Endothelial cell of umbilical vein (primary cell): ENCODE measurements around the gene SKI. TPM values are rescaled to one million over a fixed set of nuclear protein-coding genes. Genes with fewer than 3 reads are reported as not detected.

Source experiments
- BruUV-seq: library from RNA; stranded (reverse); fragments of 400-500 nt; replicated peaks from 2 replicates; lab custom pipeline; 2021; lab: Mats Ljungman, UMichigan
- CTCF ChIA-PET: fragments of 300-600, 350-600 bp; sonication (Branson Sonifier 250); formaldehyde crosslinking; loops from one replicate; lab custom pipeline; 2021; ENCODE audit warnings: antibody characterized with exemption, inconsistent platforms; lab: Charles Lee
- POLR2A ChIA-PET: fragments of 300-600, 350-600 bp; sonication (Branson Sonifier 250); formaldehyde crosslinking; loops from one replicate; lab custom pipeline; 2021; ENCODE audit warnings: antibody characterized with exemption, inconsistent platforms; lab: Charles Lee
- DNase-seq: peaks from one replicate; pipeline ENCODE4 v3.0.0-alpha.2; 2011; ENCODE audit warnings: low read depth, low spot score
- FAIRE-seq: peaks from 2 replicates; lab custom pipeline; 2011; peaks lifted over from hg19 to GRCh38; lab: Jason Lieb, UNC
- H2AFZ ChIP-seq: 2 replicates; pipeline ENCODE4 v1.6.0; 2012; ENCODE audit warnings: low read depth, low read length, control low read depth, inconsistent platforms
- H3K27ac ChIP-seq: 2 replicates; pipeline ENCODE4 v1.5.1; 2011; ENCODE audit warnings: low read depth, mild to moderate bottlenecking, control low read depth, low read length, moderate library complexity; ENCODE audit not compliant: insufficient read depth
- H3K27me3 ChIP-seq, 2 experiments: 2 replicates each; pipeline versions ENCODE4 v1.6.0 to v1.6.1; 2011; ENCODE audit warnings: low read length in 2 of 2, mixed read lengths in 1 of 2; ENCODE audit not compliant: control insufficient read depth in 2 of 2, insufficient read depth in 2 of 2
- H3K36me3 ChIP-seq, 2 experiments: 2 replicates in 1 of 2; 3 replicates in 1 of 2; pipeline ENCODE4 v1.5.1; 2011; ENCODE audit warnings: low read length in 2 of 2, mild to moderate bottlenecking in 1 of 2, moderate library complexity in 1 of 2; ENCODE audit not compliant: control insufficient read depth in 2 of 2, insufficient read depth in 2 of 2; ENCODE audit errors: extremely low read depth in 1 of 2
- H3K4me1 ChIP-seq: 3 replicates; pipeline ENCODE4 v1.5.1; 2011; ENCODE audit warnings: mild to moderate bottlenecking, low read length; ENCODE audit not compliant: control insufficient read depth, insufficient read depth; ENCODE audit errors: extremely low read depth
- H3K4me2 ChIP-seq: 2 replicates; pipeline ENCODE4 v1.6.1; 2011; ENCODE audit warnings: low read length, control low read depth, mixed read lengths; ENCODE audit not compliant: insufficient read depth
- H3K4me3 ChIP-seq, 3 experiments: fragments of 200-600 bp in 1 of 3; sonication (generic), shearing (Covaris generic) in 1 of 3; replicated peaks in 1 of 3; 2 replicates each; pipeline ENCODE4 v1.5.1; 2011 to 2016; ENCODE audit warnings: control low read depth in 3 of 3, low read length in 3 of 3, mild to moderate bottlenecking in 2 of 3, inconsistent platforms in 1 of 3, low read depth in 1 of 3, moderate library complexity in 1 of 3; ENCODE audit not compliant: insufficient read depth in 1 of 3
- H3K79me2 ChIP-seq: 2 replicates; pipeline ENCODE4 v1.6.0; 2012; ENCODE audit warnings: low read length, inconsistent platforms; ENCODE audit not compliant: control insufficient read depth, insufficient read depth
- H3K9ac ChIP-seq: replicated peaks from 2 replicates; pipeline ENCODE3; 2011; ENCODE audit warnings: low read length, control low read depth; ENCODE audit not compliant: insufficient read depth; ENCODE audit errors: extremely low read depth
- H3K9me1 ChIP-seq: replicated peaks from 3 replicates; pipeline ENCODE4 v1.6.0; 2011; ENCODE audit warnings: mild to moderate bottlenecking, low read length; ENCODE audit not compliant: control insufficient read depth, insufficient read depth; ENCODE audit errors: extremely low read depth
- H3K9me3 ChIP-seq: replicated peaks from 2 replicates; pipeline ENCODE4 v1.5.1; 2012; ENCODE audit warnings: low read length, inconsistent platforms; ENCODE audit not compliant: control insufficient read depth, insufficient read depth
- H4K20me1 ChIP-seq: replicated peaks from 2 replicates; pipeline ENCODE3; 2011; ENCODE audit warnings: mild to moderate bottlenecking, low read length; ENCODE audit not compliant: control insufficient read depth, insufficient read depth; ENCODE audit errors: extremely low read depth
- CTCF ChIP-seq, 2 donors: IDR thresholded peaks; 1 replicate in 1 of 2; 2 replicates in 1 of 2; pipeline ENCODE4 v1.5.1; 2011; ENCODE audit warnings: low read length in 2 of 2, mild to moderate bottlenecking in 2 of 2, moderate library complexity in 2 of 2, control low read depth in 1 of 2, inconsistent platforms in 1 of 2, low read depth in 1 of 2; ENCODE audit not compliant: insufficient read depth in 1 of 2; ENCODE audit errors: extremely low read depth in 1 of 2
- EZH2 ChIP-seq: IDR thresholded peaks from 2 replicates; pipeline ENCODE4 v1.6.1; 2012; ENCODE audit warnings: borderline replicate concordance, low read depth, mild to moderate bottlenecking, moderate library complexity, low read length, inconsistent platforms; ENCODE audit not compliant: severe bottlenecking
- GATA2 ChIP-seq: IDR thresholded peaks from 2 replicates; pipeline ENCODE4 v1.7.0; 2011; ENCODE audit warnings: low read depth, mild to moderate bottlenecking, moderate library complexity, mixed read lengths, low read length; ENCODE audit not compliant: insufficient read length, insufficient read depth
- JUN ChIP-seq: IDR thresholded peaks from 2 replicates; pipeline ENCODE4 v1.6.1; 2011; ENCODE audit warnings: borderline replicate concordance, low read depth; ENCODE audit not compliant: insufficient read length, insufficient read depth
- MAX ChIP-seq: IDR thresholded peaks from 2 replicates; pipeline ENCODE4 v1.6.1; 2011; ENCODE audit not compliant: insufficient read depth, insufficient read length
- MYC ChIP-seq: IDR thresholded peaks from one replicate; pipeline ENCODE4 v1.6.1; 2011; ENCODE audit warnings: mild to moderate bottlenecking, low read depth, low read length
- POLR2A ChIP-seq: IDR thresholded peaks from 2 replicates; pipeline ENCODE4 v1.6.1; 2012; ENCODE audit warnings: low read depth, mild to moderate bottlenecking, control low read depth, low read length
- POLR2AphosphoS5 ChIP-seq: IDR thresholded peaks from 2 replicates; pipeline ENCODE4 v1.6.1; 2012; ENCODE audit warnings: low read depth, mild to moderate bottlenecking, control low read depth, low read length, moderate library complexity; ENCODE audit not compliant: insufficient read depth
- dilution Hi-C: fragments of 300-500 bp; cut with MboI; formaldehyde crosslinking; loops from one replicate; pipeline ENCODE4 v1.15.0; 2019; ENCODE audit warnings: low sequenced_read_pairs; ENCODE audit not compliant: extremely low pct_ligation_motif_present
- intact Hi-C: fragments of 100-400 bp; cut with micrococcal nuclease; formaldehyde crosslinking; loops from one replicate; pipeline ENCODE4 v1.10.0; 2022
- polyA plus RNA-seq, 4 experiments: library from polyadenylated mRNA; depleted of rRNA in 3 of 4; stranded (reverse) in 3 of 4; unstranded in 1 of 4; fragments of >200 nt; gene quantifications; 2 replicates each; pipeline versions ENCODE4 v1.2.1 to v1.2.3, GENCODE V29; 2011 to 2012; ENCODE audit warnings: missing spikeins in 1 of 4
- total RNA-seq: library from RNA; stranded (reverse); gene quantifications from 2 replicates; pipeline ENCODE4 v1.2.3, GENCODE V29; 2021

The SKI gene
- total and polyA plus RNA-seq, 2 donors (not counting 3 experiments of a cell fraction or from before 2014, with no cell fraction given), result 11.6 to 80.3 TPM

- intact Hi-C loops, result loop anchor here (1.0 kb wide), 1 partner anchor 9 kb away; no protein-coding TSS in a partner anchor
- no peak for FAIRE-seq
These were observed 8.9 kb downstream of the SKI start for GRCh38 chr1:2236695-2237677.

More at GRCh38 chr1:2236695-2237677, 8.9 kb downstream of the SKI start:
- DNase-seq, result no peak
- no peaks in the 10 kb centered on the region for H3K9me3 ChIP-seq
- no peak overlapping the region for H3K4me3 ChIP-seq
- H3K36me3 ChIP-seq, result peaks cover 0 to 10% of the 10 kb centered on the region in 2 experiments
- peaks cover 31% of the 10 kb centered on the region for H3K4me1 ChIP-seq
- H2AFZ ChIP-seq, result no peak overlapping the region
- TF ChIP-seq MYC (no peak), CTCF (IDR thresholded peaks at IDR 0.05; ENCODE audit: extremely low read depth in 1 of 2, insufficient read depth in 1 of 2, low read depth in 1 of 2, low read length in 2 of 2) (no peak), POLR2A (no peak), JUN (no peak), POLR2AphosphoS5 (no peak), MAX (no peak), GATA2 (no peak), EZH2 (no peak)
- H4K20me1 ChIP-seq, result no peaks in the 10 kb centered on the region
- no peak overlapping the region for H3K9ac ChIP-seq
- H3K27me3 ChIP-seq, result no peaks in the 10 kb centered on the region
- dilution Hi-C loops, result no loop called here
- CTCF ChIA-PET, result interaction anchor here (0.6 to 1.4 kb wide), 4 partner anchors 42 to 145 kb away, joined by 3 to 7 read pairs (median 3); partner anchors contain the start of gene FAAP20
- H3K27ac ChIP-seq, result no peak overlapping the region
- H3K4me2 ChIP-seq, result no peak overlapping the region
- POLR2A ChIA-PET, result no interaction called here
- H3K79me2 ChIP-seq, result peaks cover 98% of the 10 kb centered on the region
- H3K9me1 ChIP-seq, result no peaks in the 10 kb centered on the region
- no TSS peak for BruUV-seq
